GM21786 (cell line): Measurements from ENCODE around the gene RAG2.

Experiments used
- ATAC-seq: cut with Tn5 transposase; IDR thresholded peaks from one replicate; pipeline ENCODE4 v1.9.1; 2021; ENCODE audit not compliant: unreplicated experiment

The RAG2 gene

GRCh38 chr11:36601155-36601554 is 3.1 kb upstream of the RAG2 start:
- no peak for ATAC-seq

- ATAC-seq = no peak
Measured at GRCh38 chr11:36600180-36600579, 2.1 kb upstream of the RAG2 start.

GRCh38 chr11:36596880-36597279 is 1.2 kb downstream of the RAG2 start:
- ATAC-seq = no peak

- ATAC-seq = peak; percentile 96
Measured at GRCh38 chr11:36594316-36594989, 3.6 kb downstream of the RAG2 start, which contains the start of gene IFTAP. Gene IFTAP, plus strand, starts transcription at chr11:36594502. Its CDS starts 15,602 bp downstream, at chr11:36610104.

- ATAC-seq = no peak
Measured at GRCh38 chr11:36591433-36591832, 6.6 kb downstream of the RAG2 start.

- ATAC-seq = no peak
Measured at GRCh38 chr11:36590513-36590912, 7.5 kb downstream of the RAG2 start.

- ATAC-seq = no peak
Measured at GRCh38 chr11:36588099-36588498, 9.9 kb downstream of the RAG2 start.

- peak; percentile 83 for ATAC-seq
Measured at GRCh38 chr11:36586543-36586942, 11.5 kb downstream of the RAG2 start.

GRCh38 chr11:36583667-36584066 is 14.4 kb downstream of the RAG2 start:
- no peak for ATAC-seq

GRCh38 chr11:36581536-36581935 is 16.5 kb downstream of the RAG2 start:
- no peak for ATAC-seq

- no peak for ATAC-seq
Measured at GRCh38 chr11:36578458-36578857, 19.6 kb downstream of the RAG2 start.

- ATAC-seq = no peak
Measured at GRCh38 chr11:36577859-36578258, 20.2 kb downstream of the RAG2 start.

GRCh38 chr11:36577373-36577772 is 20.7 kb downstream of the RAG2 start:
- no peak for ATAC-seq

- ATAC-seq = no peak
Measured at GRCh38 chr11:36574486-36574885, 23.6 kb downstream of the RAG2 start.

GRCh38 chr11:36569095-36569494 is 28.9 kb downstream of the RAG2 start:
- ATAC-seq = no peak

GRCh38 chr11:36567694-36568093 is 30.3 kb downstream of the RAG2 start, which contains the start of gene RAG1:
Gene RAG1, plus strand, starts transcription at chr11:36568007. Its CDS starts 5,298 bp downstream, at chr11:36573305.
- ATAC-seq = no peak

GRCh38 chr11:36566407-36567053 is 31.5 kb downstream of the RAG2 start:
- no peak for ATAC-seq

- no peak for ATAC-seq
Measured at GRCh38 chr11:36565031-36565610, 32.9 kb downstream of the RAG2 start.

- ATAC-seq = no peak
Measured at GRCh38 chr11:36564376-36565030, 33.5 kb downstream of the RAG2 start.

GRCh38 chr11:36558571-36559413 is 39.2 kb downstream of the RAG2 start:
- ATAC-seq = peak; percentile 96

- ATAC-seq = no peak
Measured at GRCh38 chr11:36557991-36558390, 40.0 kb downstream of the RAG2 start.
